Measurements from ENCODE around the gene CLTA.

DNA sequence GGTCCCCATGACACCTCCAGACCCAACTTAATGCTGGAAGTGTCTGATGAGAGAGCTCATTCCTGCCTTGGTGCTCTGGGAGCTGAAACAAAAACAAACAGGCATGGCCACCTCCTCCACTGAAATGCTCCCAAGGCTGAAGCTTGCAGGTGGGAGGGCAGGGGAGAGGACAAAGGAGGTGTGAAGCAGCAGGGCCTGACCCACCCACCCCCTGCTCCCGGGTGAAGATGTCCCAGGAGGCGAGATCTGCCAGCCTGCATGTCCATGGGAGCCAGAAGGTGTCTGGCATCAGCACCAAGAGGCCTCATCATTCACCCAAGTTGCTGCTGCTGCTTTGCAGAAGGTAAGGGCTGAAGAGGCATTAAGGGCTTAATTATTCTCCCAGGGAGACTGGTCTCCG, 25.7 kb upstream of the CLTA start:
- TF ChIP-seq, protein P1, sequence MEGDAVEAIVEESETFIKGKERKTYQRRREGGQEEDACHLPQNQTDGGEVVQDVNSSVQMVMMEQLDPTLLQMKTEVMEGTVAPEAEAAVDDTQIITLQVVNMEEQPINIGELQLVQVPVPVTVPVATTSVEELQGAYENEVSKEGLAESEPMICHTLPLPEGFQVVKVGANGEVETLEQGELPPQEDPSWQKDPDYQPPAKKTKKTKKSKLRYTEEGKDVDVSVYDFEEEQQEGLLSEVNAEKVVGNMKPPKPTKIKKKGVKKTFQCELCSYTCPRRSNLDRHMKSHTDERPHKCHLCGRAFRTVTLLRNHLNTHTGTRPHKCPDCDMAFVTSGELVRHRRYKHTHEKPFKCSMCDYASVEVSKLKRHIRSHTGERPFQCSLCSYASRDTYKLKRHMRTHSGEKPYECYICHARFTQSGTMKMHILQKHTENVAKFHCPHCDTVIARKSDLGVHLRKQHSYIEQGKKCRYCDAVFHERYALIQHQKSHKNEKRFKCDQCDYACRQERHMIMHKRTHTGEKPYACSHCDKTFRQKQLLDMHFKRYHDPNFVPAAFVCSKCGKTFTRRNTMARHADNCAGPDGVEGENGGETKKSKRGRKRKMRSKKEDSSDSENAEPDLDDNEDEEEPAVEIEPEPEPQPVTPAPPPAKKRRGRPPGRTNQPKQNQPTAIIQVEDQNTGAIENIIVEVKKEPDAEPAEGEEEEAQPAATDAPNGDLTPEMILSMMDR (IDR thresholded peaks at IDR 0.05 in 4 of 5, conservative IDR thresholded peaks at IDR 0.05 in 1 of 5), result no peak
- no peak for TF ChIP-seq POLR2A (IDR thresholded peaks at IDR 0.05)
